Osteocyte (in vitro differentiated cells): Measurements from ENCODE around the gene TRPM3. TPM values are rescaled to one million over a fixed set of nuclear protein-coding genes. Genes with fewer than 3 reads are reported as not detected.

Experiments
- DNase-seq: peaks from one replicate; pipeline ENCODE4 v3.0.0; 2021; ENCODE audit warnings: mixed read lengths; ENCODE audit not compliant: unreplicated experiment; ENCODE audit errors: extremely low spot score
- H3K27ac Mint-ChIP-seq: one replicate; pipeline ENCODE4 v1.8.0; 2021; ENCODE audit warnings: mild to moderate bottlenecking, mixed read lengths; ENCODE audit not compliant: unreplicated experiment
- H3K27me3 Mint-ChIP-seq: one replicate; pipeline ENCODE4 v1.8.0; 2021; ENCODE audit warnings: mixed read lengths; ENCODE audit not compliant: unreplicated experiment
- H3K36me3 Mint-ChIP-seq: one replicate; pipeline ENCODE4 v1.8.0; 2021; ENCODE audit warnings: mixed read lengths; ENCODE audit not compliant: unreplicated experiment
- H3K4me1 Mint-ChIP-seq: one replicate; pipeline ENCODE4 v1.8.0; 2021; ENCODE audit warnings: mixed read lengths; ENCODE audit not compliant: unreplicated experiment
- H3K4me3 Mint-ChIP-seq: one replicate; pipeline ENCODE4 v1.8.0; 2021; ENCODE audit warnings: mild to moderate bottlenecking, moderate library complexity, mixed read lengths; ENCODE audit not compliant: unreplicated experiment
- H3K9me3 Mint-ChIP-seq: one replicate; pipeline ENCODE4 v1.8.0; 2021; ENCODE audit warnings: mixed read lengths; ENCODE audit not compliant: unreplicated experiment
- CTCF ChIP-seq: fragments of 200-600 bp; sonication (generic); IDR thresholded peaks from 2 replicates; pipeline ENCODE4 v1.5.0; 2021; ENCODE audit warnings: antibody characterized with exemption, mild to moderate bottlenecking, moderate library complexity
- total RNA-seq: library from RNA; stranded (reverse); gene quantifications from 2 replicates; pipeline ENCODE4 v1.2.1, GENCODE V29; 2021

TRPM3 gene
- total RNA-seq, 1 donor from 2014 or later = 0.05 TPM

- no peaks in the 10 kb centered on the region for H3K27me3 Mint-ChIP-seq
- no peaks in the 10 kb centered on the region for H3K36me3 Mint-ChIP-seq
- no peak for DNase-seq
- H3K4me1 Mint-ChIP-seq = peaks cover 24% of the 10 kb centered on the region
- no peaks in the 10 kb centered on the region for H3K9me3 Mint-ChIP-seq
- TF ChIP-seq CTCF = no peak
- H3K4me3 Mint-ChIP-seq = no peak overlapping the region
- H3K27ac Mint-ChIP-seq = no peak overlapping the region
These were observed 564.6 kb downstream of the TRPM3 start for GRCh38 chr9:70556771-70557170.

- no peak for DNase-seq
- H3K4me1 Mint-ChIP-seq = peaks cover 29% of the 10 kb centered on the region
- no peaks in the 10 kb centered on the region for H3K36me3 Mint-ChIP-seq
- no peaks in the 10 kb centered on the region for H3K27me3 Mint-ChIP-seq
- H3K4me3 Mint-ChIP-seq = no peak overlapping the region
- H3K9me3 Mint-ChIP-seq = peaks cover 5% of the 10 kb centered on the region
- H3K27ac Mint-ChIP-seq = peak overlapping the region; percentile 32
- TF ChIP-seq CTCF = no peak
These were observed 566.5 kb downstream of the TRPM3 start for GRCh38 chr9:70554881-70555280.

- no peak overlapping the region for H3K4me3 Mint-ChIP-seq
- DNase-seq = no peak
- H3K4me1 Mint-ChIP-seq = peaks cover 29% of the 10 kb centered on the region
- peak overlapping the region; percentile 85 for H3K27ac Mint-ChIP-seq
- peaks cover 5% of the 10 kb centered on the region for H3K9me3 Mint-ChIP-seq
- no peaks in the 10 kb centered on the region for H3K27me3 Mint-ChIP-seq
- TF ChIP-seq CTCF = no peak
- no peaks in the 10 kb centered on the region for H3K36me3 Mint-ChIP-seq
These were observed 567.4 kb downstream of the TRPM3 start for GRCh38 chr9:70553707-70554673.

- Mint-ChIP-seq H3K27ac (no peak overlapping the region), H3K4me3 (no peak overlapping the region), H3K4me1 (peaks cover 29% of the 10 kb centered on the region), H3K9me3 (peaks cover 5% of the 10 kb centered on the region), H3K27me3 (no peaks in the 10 kb centered on the region), H3K36me3 (no peaks in the 10 kb centered on the region)
- no peak for DNase-seq
- no peak for TF ChIP-seq CTCF
These were observed 568.9 kb downstream of the TRPM3 start for GRCh38 chr9:70552561-70552960.

GRCh38 chr9:70551801-70552200, 569.6 kb downstream of the TRPM3 start:
- H3K27me3 Mint-ChIP-seq = no peaks in the 10 kb centered on the region

More at GRCh38 chr9:70551801-70552200, 569.6 kb downstream of the TRPM3 start:
- no peak for DNase-seq
- no peaks in the 10 kb centered on the region for H3K36me3 Mint-ChIP-seq
- H3K27ac Mint-ChIP-seq = no peak overlapping the region
- no peak for TF ChIP-seq CTCF
- H3K4me1 Mint-ChIP-seq = peaks cover 29% of the 10 kb centered on the region
- H3K4me3 Mint-ChIP-seq = no peak overlapping the region
- peaks cover 5% of the 10 kb centered on the region for H3K9me3 Mint-ChIP-seq
